A549 treated with GW870086 at 1 μM for 4 hours (cell line): Measurements from ENCODE around the gene CD1D. TPM values are rescaled to one million over a fixed set of nuclear protein-coding genes. Genes with fewer than 3 reads are reported as not detected.

ENCODE experiments used
- total RNA-seq: library from RNA; stranded (reverse); fragments of 200-300 nt; extraction: Qiagen RNA extraction; gene quantifications from 5 replicates; pipeline ENCODE4 v1.2.3, GENCODE V29; 2022; ENCODE audit warnings: low read depth

The CD1D gene
- total RNA-seq = 0.10 TPM in 1 of 5 replicates, not detected in the others

DNA sequence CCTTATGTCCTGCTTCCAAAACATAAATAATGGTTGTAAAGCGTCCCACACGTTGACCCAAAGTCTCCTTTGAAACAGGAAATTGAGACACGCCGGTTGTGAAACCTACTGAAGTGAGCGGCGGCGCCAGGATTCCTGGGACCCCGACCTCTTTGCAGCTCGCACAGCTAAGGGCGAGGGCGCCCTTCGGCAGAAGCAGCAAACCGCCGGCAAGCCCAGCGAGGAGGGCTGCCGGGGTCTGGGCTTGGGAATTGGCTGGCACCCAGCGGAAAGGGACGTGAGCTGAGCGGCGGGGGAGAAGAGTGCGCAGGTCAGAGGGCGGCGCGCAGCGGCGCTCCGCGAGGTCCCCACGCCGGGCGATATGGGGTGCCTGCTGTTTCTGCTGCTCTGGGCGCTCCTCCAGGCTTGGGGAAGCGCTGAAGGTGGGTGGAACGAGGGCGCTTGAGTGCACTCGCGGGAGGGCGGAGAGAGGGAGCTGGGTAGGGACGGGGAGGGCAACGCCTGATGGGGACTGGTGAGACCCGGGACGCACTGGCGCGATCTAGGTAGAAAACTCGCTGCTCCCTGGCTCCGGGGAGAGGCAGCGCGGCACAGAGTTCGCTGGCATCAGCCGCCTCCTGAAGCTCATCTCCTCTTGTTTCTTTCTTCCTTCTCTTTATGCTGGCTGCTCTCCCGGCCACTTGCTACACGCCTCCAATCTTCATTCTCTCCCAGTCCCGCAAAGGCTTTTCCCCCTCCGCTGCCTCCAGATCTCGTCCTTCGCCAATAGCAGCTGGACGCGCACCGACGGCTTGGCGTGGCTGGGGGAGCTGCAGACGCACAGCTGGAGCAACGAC is at the start of gene CD1D:
CD1D (plus strand) TSS at position 155 of the 836 bp plus-strand sequence; CDS start at position 362, 207 bp downstream.

Other genes with a start within 250 kb of the CD1D start
- 18.6 to 31.5 TPM (median 26.4 TPM) in 5 replicates for gene KIRREL1, start 187.2 kb upstream of the CD1D start, total RNA-seq
- not detected in 5 replicates for gene CD1A, start 73.5 kb downstream of the CD1D start, total RNA-seq
- not detected in 5 replicates for gene CD1C, start 109.0 kb downstream of the CD1D start, total RNA-seq
- gene CD1B, start 150.6 kb downstream of the CD1D start, total RNA-seq = not detected in 5 replicates
- not detected in 5 replicates for gene CD1E, start 173.0 kb downstream of the CD1D start, total RNA-seq
- gene OR10T2, start 218.6 kb downstream of the CD1D start, total RNA-seq = not detected in 5 replicates
- gene OR10K2, start 245.3 kb downstream of the CD1D start, total RNA-seq = not detected in 5 replicates